Stimulated activated CD8-positive, alpha-beta memory T cell treated with anti-CD3 and anti-CD28 coated beads, Interleukin-7, amount 100 ng/mL, for 1 hour (primary cell): ENCODE measurements around the gene JAK3.
"Not testable (repeated sequence)": the region's sequence is repeated elsewhere in the genome, so short reads cannot be mapped to it uniquely, and the experiment has no call there.

Source experiments
- DNase-seq, 2 donors: peaks; one replicate each; pipeline ENCODE4 v3.0.0-alpha.2; 2020; ENCODE audit warnings: low read depth in 2 of 2

JAK3 gene

GRCh38 chr19:17847538-17848366 lies at the start of gene JAK3:
TSS of gene JAK3 (minus strand) at chr19:17847982. CDS start at chr19:17844417, 3,565 bp downstream.
- peak; percentile 67 to 77 for DNase-seq

DNA sequence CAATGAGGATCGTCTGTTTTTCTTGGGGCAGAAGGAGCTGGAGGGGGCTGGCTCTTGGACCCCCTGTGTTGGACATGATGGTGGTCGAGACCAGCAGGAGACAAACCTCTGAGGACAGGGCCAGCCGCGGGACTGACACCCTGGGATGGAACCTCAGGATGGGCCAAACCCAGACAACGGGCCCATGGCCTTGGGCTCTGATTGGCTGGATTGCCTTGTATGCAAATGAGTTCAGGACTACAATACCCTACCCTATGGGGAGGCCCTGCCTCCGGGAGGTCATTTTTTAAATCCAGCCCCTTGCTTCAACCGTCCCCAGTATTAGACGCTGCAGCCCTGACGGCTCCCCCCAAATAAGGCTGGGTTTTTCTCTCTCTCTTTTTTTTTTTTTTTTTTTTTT lies 46.0 kb upstream of the JAK3 start:
- DNase-seq = no peak

- no peak for DNase-seq
Observed at GRCh38 chr19:17889609-17890214, 41.9 kb upstream of the JAK3 start.

DNA sequence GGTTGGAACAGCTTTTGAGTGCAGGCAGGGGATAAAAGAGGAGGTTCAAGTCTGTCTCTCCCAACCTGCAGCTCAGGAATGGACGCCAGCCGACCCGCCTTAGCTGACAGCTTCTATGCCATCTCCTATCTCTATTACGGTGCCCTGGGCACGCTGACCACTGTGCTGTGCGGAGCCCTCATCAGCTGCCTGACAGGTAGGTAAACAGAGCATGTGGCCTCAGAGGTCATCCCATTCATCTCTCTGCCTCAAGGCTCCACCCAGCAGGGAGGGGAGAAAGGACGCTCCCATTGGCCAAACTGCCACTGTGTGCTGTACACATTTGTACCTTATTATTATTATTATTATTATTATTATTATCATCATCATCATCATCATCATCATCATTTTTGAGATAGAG lies 40.5 kb upstream of the JAK3 start:
- no peak for DNase-seq

GRCh38 chr19:17887221-17887620 lies 39.4 kb upstream of the JAK3 start:
- not testable (repeated sequence) for DNase-seq

DNA sequence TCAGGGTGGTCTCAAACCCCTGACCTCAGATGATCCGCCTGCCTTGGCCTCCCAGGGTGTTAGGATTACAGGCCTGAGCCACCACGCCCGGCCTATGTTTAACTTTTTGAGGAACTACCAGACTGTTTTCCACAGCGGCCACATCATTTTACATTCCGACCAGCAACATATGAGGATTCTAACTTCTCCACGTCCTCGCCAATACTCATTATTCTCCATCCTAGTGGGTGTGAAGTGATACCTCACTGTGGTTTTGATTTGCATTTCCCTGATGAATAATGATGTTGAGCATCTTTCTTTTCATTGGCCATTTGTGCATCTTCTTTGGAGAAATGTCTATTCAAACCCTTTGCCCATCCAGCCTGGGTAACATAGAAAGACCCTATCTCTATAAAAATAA lies 38.7 kb upstream of the JAK3 start:
- no peak for DNase-seq

GRCh38 chr19:17883627-17884410 lies 36.0 kb upstream of the JAK3 start:
- no peak for DNase-seq

DNA sequence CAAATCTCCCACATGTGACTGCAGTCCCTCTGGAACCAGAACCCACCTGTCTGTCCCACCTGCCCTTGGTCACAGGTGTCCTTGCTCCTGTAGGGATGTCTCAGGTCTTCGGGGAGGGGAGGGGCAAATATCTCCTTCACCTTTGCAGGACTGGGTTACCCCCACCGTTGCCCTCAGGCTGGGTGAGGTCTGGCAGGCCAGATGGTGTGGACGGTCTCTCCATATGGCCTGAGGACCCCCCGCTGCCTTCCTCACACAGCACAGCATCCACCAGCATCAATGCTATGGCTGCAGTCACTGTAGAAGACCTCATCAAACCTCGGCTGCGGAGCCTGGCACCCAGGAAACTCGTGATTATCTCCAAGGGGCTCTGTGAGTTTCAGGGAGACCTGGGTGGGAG lies 33.9 kb upstream of the JAK3 start:
- no peak for DNase-seq

GRCh38 chr19:17879466-17879865 lies 31.7 kb upstream of the JAK3 start:
- DNase-seq = no peak

GRCh38 chr19:17877696-17878095 lies 29.9 kb upstream of the JAK3 start:
- no peak for DNase-seq

DNA sequence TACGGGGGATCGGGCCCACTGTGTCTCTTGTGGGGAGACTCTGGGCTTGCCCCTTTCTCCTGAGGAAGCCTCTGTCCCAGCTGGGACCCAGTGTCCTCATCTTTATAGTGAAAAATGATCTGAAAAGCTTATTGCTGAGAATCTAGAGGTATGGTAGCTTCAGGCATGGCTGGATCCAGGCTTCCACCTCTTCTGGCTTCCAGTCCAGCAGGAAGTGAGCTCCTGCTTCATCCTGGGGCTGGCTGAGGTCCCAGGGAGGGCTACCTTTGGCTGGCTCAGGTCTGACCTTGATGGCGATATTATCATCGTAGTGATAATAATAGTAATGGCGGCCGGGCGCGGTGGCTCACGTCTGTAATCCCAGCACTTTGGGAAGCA lies 27.0 kb upstream of the JAK3 start:
- no peak for DNase-seq

DNA sequence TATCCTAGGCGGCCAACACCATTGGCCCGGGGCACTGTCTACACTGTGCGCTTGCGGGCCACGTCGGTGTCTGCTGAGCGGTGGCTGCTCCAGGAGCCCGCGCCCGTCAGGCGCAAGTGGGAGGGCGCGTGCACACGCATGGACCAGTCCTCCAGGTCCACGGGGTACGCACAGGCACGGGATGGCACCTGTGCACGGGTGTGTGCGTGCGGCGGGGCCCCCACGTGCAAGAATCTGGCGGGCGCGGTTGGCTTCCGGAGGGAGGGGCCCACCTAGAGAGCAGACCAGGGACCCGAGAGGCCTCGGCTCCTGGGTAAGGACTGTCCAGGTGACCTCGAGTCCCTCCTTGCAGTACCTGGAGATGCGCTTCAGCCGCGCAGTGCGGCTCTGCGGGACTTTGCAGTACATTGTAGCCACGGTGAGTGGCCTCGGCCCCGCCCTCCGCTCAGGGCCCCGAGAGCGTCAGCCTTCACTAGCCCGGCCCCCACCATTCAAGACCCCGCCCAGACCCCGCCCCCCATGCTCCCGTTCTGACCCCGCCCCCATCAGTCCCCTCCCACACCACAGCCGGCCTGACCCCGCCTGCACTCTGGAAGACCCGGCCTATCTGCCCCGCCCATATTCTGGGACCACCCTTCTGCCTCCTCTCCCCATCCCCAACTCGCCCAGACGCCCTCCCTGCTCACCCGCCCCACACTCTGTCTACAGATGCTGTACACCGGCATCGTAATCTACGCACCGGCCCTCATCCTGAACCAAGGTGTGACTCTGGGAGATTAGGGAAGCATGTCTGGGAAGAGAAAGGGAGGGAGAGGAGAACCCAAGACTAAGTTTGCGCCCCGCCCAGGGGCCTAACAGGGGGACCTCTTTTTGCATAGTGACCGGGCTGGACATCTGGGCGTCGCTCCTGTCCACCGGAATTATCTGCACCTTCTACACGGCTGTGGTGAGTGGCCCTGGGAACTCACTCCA lies 26.3 kb upstream of the JAK3 start:
- DNase-seq = peak in 1 of 2 donors; percentile 36

DNA sequence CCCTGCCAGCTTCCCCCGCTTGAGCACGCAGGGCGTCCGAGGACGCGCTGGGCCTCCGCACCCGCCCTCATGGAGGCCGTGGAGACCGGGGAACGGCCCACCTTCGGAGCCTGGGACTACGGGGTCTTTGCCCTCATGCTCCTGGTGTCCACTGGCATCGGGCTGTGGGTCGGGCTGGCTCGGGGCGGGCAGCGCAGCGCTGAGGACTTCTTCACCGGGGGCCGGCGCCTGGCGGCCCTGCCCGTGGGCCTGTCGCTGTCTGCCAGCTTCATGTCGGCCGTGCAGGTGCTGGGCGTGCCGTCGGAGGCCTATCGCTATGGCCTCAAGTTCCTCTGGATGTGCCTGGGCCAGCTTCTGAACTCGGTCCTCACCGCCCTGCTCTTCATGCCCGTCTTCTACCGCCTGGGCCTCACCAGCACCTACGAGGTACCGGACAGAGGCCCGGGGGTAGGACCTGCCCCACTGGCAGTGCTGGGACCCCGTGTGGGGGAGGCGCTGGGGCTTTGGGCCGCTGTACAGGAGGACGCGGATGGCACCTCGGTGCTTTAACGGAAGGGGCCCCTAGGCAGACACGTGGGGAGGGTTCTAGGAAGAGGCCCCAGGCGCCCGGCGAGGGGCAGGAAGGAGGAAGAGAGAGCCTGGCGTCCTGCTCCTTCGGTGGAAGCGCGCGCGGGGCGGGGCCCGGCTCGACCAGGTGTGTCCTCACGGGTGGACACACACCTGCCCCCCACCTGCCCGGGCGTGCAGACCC lies 24.6 kb upstream of the JAK3 start:
- no peak for DNase-seq

DNA sequence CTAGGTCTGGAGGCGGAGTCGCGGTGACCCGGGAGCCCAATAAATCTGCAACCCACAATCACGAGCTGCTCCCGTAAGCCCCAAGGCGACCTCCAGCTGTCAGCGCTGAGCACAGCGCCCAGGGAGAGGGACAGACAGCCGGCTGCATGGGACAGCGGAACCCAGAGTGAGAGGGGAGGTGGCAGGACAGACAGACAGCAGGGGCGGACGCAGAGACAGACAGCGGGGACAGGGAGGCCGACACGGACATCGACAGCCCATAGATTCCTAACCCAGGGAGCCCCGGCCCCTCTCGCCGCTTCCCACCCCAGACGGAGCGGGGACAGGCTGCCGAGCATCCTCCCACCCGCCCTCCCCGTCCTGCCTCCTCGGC lies 24.1 kb upstream of the JAK3 start, which contains the start of gene SLC5A5:
Gene SLC5A5, plus strand, starts transcription at position 68 of the 373 bp plus-strand sequence. CDS start 375 bp downstream, outside the sequence.
- DNase-seq = no peak

GRCh38 chr19:17871032-17871877 lies 23.5 kb upstream of the JAK3 start:
- no peak for DNase-seq

DNA sequence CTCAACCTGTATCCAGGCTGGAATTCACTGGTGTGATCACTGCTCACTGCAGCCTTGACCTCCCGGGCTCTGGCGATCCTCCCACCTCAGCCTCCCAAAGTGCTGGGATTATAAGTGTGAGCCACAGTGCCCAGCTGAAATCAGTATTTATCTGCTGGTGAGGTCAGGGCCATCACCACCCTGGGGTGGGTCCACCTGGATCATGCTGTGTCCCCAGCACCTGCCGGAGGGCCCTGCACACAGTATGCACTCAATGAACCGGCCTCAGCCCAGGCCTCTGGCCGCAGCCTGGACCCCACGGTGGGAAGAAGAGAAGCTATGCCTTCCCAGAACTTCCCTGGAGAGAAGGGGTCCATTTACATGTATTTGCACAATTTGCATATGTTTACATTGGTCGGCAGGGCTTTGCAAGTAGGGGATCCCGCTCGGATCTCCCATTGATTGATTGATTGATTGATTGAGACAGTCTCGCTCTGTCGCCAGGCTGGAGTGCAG lies 21.4 kb upstream of the JAK3 start:
- no peak for DNase-seq

- DNase-seq = no peak
Observed at GRCh38 chr19:17868669-17869068, 20.9 kb upstream of the JAK3 start.

DNA sequence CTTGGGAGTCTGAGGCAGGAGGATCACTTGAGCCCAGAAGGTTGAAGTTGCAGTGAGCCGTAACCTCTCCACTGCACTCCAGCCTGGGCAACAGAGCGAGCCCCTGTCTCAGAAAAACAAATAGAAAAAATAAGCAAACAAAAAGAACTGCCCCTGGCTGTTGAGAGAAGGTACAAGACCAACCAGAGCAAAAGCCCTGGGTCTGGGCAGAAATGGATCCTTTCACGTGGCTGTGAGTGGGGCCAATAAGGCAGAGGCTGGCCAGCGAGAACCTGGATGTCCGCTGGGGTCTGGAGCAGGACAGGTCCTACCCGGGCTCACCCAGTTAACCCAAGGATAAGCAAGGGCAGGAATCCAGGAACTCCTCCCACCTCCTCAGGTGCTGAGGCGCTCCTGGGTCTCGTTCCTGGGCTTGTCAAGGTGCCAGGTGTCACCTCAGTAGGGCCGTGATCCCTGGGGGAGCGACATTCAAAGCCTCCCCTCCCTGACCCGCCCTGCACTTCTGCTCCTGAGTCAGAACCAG lies 19.2 kb upstream of the JAK3 start:
- no peak for DNase-seq

DNA sequence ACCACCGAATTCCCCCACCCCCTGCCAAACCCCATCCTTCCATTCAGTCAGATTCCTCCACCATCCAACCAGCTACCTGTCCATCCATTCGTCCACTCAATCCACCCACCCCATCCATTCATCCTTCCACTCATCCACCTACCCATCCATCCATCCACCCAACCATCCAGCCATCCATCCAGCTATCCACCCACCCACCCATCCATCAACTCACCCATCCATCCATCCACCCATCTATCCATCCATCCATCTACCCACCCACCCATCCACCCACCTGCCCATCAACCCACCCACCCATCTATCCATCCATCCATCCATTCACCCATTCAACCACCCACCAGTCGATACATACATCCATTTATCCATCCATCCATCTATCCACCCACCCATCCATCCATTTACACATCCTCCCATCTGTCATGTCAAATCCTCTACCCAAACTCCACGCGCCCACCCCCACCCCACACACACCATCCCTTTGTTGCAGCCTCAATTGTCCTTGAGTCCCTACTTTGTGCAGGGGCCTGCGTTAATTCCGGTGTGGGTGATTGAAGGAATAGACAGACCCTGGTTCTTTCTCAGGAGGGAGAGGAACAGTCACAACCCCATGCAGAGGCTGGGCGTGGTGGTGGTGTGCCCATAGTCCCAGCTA lies 18.7 kb upstream of the JAK3 start:
- DNase-seq = no peak
